Measurements from ENCODE around the gene DNAAF3. TPM values are rescaled to one million over a fixed set of nuclear protein-coding genes. Genes with fewer than 3 reads are reported as not detected.
A peak's percentile ranks its signal among the peaks of the same experiment; 100 is the strongest.

DNAAF3 gene
- total RNA-seq, 2 experiments from 2014 or later = 0.65 TPM; not detected in 1

DNA sequence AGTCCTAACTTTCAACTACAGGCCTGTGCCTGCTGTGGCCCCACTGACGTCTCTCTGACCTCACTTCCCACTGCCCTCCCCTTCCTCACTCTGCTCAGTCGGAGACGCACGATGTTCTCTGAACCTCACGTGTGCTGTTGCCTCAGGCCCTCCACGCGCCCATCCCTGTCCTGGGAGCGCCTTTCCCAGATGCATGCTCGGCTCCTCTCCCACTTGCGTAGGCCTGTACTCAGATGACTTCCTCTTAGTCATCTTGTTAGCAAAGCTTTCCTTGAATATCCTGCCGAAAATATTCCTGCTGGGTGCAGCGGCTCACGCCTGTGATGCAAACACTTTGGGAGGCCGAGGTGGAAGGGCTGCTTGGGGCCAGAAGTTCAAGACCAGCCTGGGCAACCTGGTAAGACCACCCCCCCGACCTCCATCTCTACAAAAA is 23.0 kb upstream of the DNAAF3 start:
- no peaks in the 10 kb centered on the region for H3K9me3 Mint-ChIP-seq
- POLR2A ChIA-PET = no interaction called here
- peaks cover 1% of the 10 kb centered on the region for H3K36me3 Mint-ChIP-seq
- no peak for DNase-seq
- no peak for ATAC-seq (ENCODE audit: low read depth)
- peaks cover 11% of the 10 kb centered on the region for H3K27me3 Mint-ChIP-seq
- peaks cover 23% of the 10 kb centered on the region for H3K4me1 Mint-ChIP-seq
- peak overlapping the region; percentile 73 for H3K27ac Mint-ChIP-seq
- peak overlapping the region; percentile 81 for H3K4me3 Mint-ChIP-seq

- Mint-ChIP-seq H3K4me3 (peak overlapping the region; percentile 81), H3K36me3 (peaks cover 1% of the 10 kb centered on the region), H3K27ac (peak overlapping the region; percentile 85), H3K27me3 (peaks cover 8% of the 10 kb centered on the region), H3K4me1 (peaks cover 29% of the 10 kb centered on the region), H3K9me3 (no peaks in the 10 kb centered on the region)
- ATAC-seq (ENCODE audit: low read depth) (peak; percentile 65), DNase-seq (no peak)
- POLR2A ChIA-PET = no interaction called here
These were observed 22.2 kb upstream of the DNAAF3 start for GRCh38 chr19:55188625-55189024.

DNA sequence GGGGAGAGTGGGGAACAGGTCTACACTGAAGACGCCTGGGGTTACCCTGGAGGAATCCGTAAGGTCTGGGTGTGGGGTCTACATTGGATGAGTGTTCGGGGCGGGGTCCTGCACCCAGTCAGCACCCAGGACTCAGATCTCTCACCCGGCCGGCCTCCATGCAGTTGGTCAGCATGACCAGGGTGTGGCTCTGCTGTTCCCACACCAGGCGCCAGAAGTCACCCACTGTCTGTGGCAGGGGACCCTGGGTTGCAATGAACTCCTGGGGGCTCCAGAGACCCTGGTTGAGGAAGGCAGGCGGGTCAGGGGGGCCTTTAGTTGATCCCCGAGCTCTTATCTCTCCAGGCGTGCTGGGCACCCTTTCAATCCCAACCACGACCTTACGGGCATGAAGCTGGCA is 19.7 kb upstream of the DNAAF3 start:
- Mint-ChIP-seq H3K4me1 (peaks cover 27% of the 10 kb centered on the region), H3K4me3 (no peak overlapping the region), H3K27me3 (peaks cover 12% of the 10 kb centered on the region), H3K9me3 (no peaks in the 10 kb centered on the region), H3K36me3 (peaks cover 1% of the 10 kb centered on the region), H3K27ac (no peak overlapping the region)
- POLR2A ChIA-PET = no interaction called here
- ATAC-seq (ENCODE audit: low read depth) (no peak), DNase-seq (no peak)

- H3K27me3 Mint-ChIP-seq = peaks cover 41% of the 10 kb centered on the region
- H3K36me3 Mint-ChIP-seq = no peaks in the 10 kb centered on the region
- no peak overlapping the region for H3K27ac Mint-ChIP-seq
- H3K4me1 Mint-ChIP-seq = peaks cover 31% of the 10 kb centered on the region
- no peaks in the 10 kb centered on the region for H3K9me3 Mint-ChIP-seq
- POLR2A ChIA-PET = interaction anchor here (2.3 kb wide), 1 partner anchor 78 kb away, joined by 5 read pairs; the partner anchor contains the start of gene PPP6R1
- ATAC-seq (ENCODE audit: low read depth) = no peak
- no peak overlapping the region for H3K4me3 Mint-ChIP-seq
- no peak for DNase-seq
These were observed 15.3 kb upstream of the DNAAF3 start for GRCh38 chr19:55181740-55182139.

GRCh38 chr19:55179606-55180484 is 13.4 kb upstream of the DNAAF3 start, which contains the start of gene SYT5:
SYT5 (minus strand) TSS chr19:55180289; CDS start chr19:55179041, 1,248 bp downstream.
- POLR2A ChIA-PET = interaction anchor here (0.9 to 2.3 kb wide), 4 partner anchors 75 to 228 kb away, joined by 3 to 6 read pairs (median 4); partner anchors contain the start of genes PPP6R1, TMEM238 and UBE2S
- Mint-ChIP-seq H3K4me1 (peaks cover 29% of the 10 kb centered on the region), H3K9me3 (peaks cover 2% of the 10 kb centered on the region), H3K27ac (peak within 1 kb of the TSS; percentile 58), H3K4me3 (peak within 1 kb of the TSS; percentile 75), H3K27me3 (peaks cover 54% of the 10 kb centered on the region), H3K36me3 (no peaks in the 10 kb centered on the region)
- DNase-seq (peak; percentile 87), ATAC-seq (ENCODE audit: low read depth) (peak; percentile 50)

DNA sequence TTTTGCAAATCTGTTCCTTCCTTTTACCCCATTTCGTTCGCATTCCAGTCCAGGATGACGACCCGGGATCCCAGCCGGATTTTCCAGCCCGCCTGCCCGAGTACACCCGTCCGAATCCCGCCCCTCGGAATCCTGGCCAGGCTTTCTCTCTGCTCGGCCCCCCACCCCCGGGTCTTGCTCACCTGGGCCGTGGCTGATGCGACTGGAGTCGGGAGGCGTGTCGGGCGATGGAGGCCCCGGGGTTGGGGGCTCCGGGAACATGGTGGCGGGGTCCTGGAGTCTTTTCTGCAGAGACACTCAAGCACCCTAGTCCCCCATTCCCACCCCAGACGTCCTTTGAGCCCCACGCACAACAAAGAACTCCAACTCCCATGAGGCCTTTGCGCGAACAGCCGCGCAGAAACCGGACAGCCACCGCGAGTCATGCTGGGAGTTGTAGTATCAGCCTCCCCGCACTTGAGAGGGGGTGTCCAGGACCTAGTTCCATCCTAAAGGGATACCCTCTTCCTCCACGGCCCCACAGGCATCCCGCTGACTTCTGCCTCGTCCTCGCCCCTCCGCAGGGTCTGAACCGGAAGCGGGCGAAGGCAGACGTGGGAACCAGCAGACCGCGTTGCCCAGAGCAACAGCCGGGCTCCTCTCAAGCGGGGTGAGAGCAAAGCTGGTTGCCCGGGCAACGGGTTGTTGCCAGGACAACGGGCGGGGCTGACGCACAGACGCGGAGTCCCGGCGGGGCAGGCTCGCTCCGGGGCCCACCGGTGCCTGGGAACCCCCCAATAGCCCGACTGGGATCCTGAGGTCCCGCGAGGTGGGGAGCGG is 12.6 kb upstream of the DNAAF3 start:
- Mint-ChIP-seq H3K36me3 (no peaks in the 10 kb centered on the region), H3K4me3 (peak overlapping the region; percentile 75), H3K9me3 (peaks cover 2% of the 10 kb centered on the region), H3K4me1 (peaks cover 30% of the 10 kb centered on the region), H3K27me3 (peaks cover 60% of the 10 kb centered on the region), H3K27ac (peak overlapping the region; percentile 58)
- peak; percentile 74 for ATAC-seq (ENCODE audit: low read depth)
- DNase-seq = peak; percentile 94
- POLR2A ChIA-PET = interaction anchor here (1.3 to 1.7 kb wide), 2 partner anchors 76 to 228 kb away, joined by 4 to 6 read pairs; partner anchors contain the start of gene UBE2S

GRCh38 chr19:55176076-55176475 is 9.7 kb upstream of the DNAAF3 start:
- Mint-ChIP-seq H3K27ac (no peak overlapping the region), H3K36me3 (no peaks in the 10 kb centered on the region), H3K4me3 (no peak overlapping the region), H3K27me3 (peaks cover 79% of the 10 kb centered on the region), H3K4me1 (peaks cover 32% of the 10 kb centered on the region), H3K9me3 (peaks cover 2% of the 10 kb centered on the region)
- ATAC-seq (ENCODE audit: low read depth) = no peak
- POLR2A ChIA-PET = no interaction called here
- no peak for DNase-seq

GRCh38 chr19:55175117-55175867 is 8.9 kb upstream of the DNAAF3 start:
- no peak overlapping the region for H3K4me3 Mint-ChIP-seq
- ATAC-seq (ENCODE audit: low read depth) (no peak), DNase-seq (no peak)
- peaks cover 28% of the 10 kb centered on the region for H3K4me1 Mint-ChIP-seq
- no peak overlapping the region for H3K27ac Mint-ChIP-seq
- POLR2A ChIA-PET = interaction anchor here (2.2 kb wide), 1 partner anchor 79 kb away, joined by 10 read pairs; no protein-coding TSS in a partner anchor
- peaks cover 79% of the 10 kb centered on the region for H3K27me3 Mint-ChIP-seq
- H3K9me3 Mint-ChIP-seq = peaks cover 2% of the 10 kb centered on the region
- H3K36me3 Mint-ChIP-seq = no peaks in the 10 kb centered on the region

DNA sequence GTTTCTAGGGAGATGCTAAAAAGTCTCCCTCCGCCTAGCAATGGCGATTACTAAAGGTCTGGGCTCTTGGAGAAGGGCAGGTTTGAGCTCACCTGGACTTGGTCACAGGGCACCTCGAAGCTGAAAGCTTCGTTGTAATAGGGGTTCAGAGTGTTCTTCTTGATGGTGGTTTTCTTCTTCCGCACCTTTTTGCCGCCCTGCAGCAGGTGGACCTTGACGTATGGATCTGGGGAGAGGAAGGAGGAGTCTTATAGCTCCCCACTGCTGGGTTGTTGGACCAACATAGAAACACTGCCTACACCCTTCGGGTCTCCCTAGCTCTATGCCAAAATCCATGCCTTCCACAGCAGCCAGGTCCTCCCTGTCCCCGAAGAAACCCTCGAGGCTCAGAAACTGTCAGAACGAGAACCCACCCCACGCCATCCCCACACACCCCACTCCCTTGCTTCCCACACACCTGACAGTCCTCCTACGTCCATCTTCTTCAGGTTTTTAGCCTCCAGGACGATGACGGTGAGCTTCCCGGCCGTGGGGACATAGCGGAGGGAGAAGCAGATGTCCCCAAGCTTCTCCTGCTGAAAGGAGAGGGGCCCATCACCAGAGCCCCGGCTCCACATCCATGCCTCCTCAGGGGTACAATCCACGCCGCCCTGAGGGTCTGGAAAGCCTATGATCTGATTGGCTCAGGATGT is 8.2 kb upstream of the DNAAF3 start:
- Mint-ChIP-seq H3K9me3 (peaks cover 2% of the 10 kb centered on the region), H3K4me3 (peak overlapping the region; percentile 76), H3K27ac (no peak overlapping the region), H3K36me3 (no peaks in the 10 kb centered on the region), H3K4me1 (peaks cover 24% of the 10 kb centered on the region), H3K27me3 (peaks cover 80% of the 10 kb centered on the region)
- ATAC-seq (ENCODE audit: low read depth) (no peak), DNase-seq (no peak)
- POLR2A ChIA-PET = interaction anchor here (1.7 to 2.2 kb wide), 2 partner anchors 80 to 85 kb away, joined by 6 to 10 read pairs; partner anchors contain the start of gene PPP6R1

GRCh38 chr19:55173714-55174409 is 7.4 kb upstream of the DNAAF3 start:
- POLR2A ChIA-PET = interaction anchor here (0.7 to 2.2 kb wide), 3 partner anchors 14 to 85 kb away, joined by 3 to 10 read pairs (median 6); partner anchors contain the start of gene PPP6R1
- DNase-seq (peak; percentile 75), ATAC-seq (ENCODE audit: low read depth) (peak; percentile 81)
- Mint-ChIP-seq H3K4me1 (peaks cover 21% of the 10 kb centered on the region), H3K9me3 (peaks cover 2% of the 10 kb centered on the region), H3K27me3 (peaks cover 82% of the 10 kb centered on the region), H3K36me3 (no peaks in the 10 kb centered on the region), H3K4me3 (peak overlapping the region; percentile 76), H3K27ac (no peak overlapping the region)

GRCh38 chr19:55173186-55173713 is 6.8 kb upstream of the DNAAF3 start:
- no peaks in the 10 kb centered on the region for H3K36me3 Mint-ChIP-seq
- POLR2A ChIA-PET = interaction anchor here (0.7 to 2.2 kb wide), 3 partner anchors 13 to 86 kb away, joined by 3 to 10 read pairs (median 6); partner anchors contain the start of gene PPP6R1
- peaks cover 19% of the 10 kb centered on the region for H3K4me1 Mint-ChIP-seq
- peak overlapping the region; percentile 77 for H3K4me3 Mint-ChIP-seq
- H3K9me3 Mint-ChIP-seq = peaks cover 2% of the 10 kb centered on the region
- DNase-seq (no peak), ATAC-seq (ENCODE audit: low read depth) (no peak)
- H3K27me3 Mint-ChIP-seq = peaks cover 81% of the 10 kb centered on the region
- H3K27ac Mint-ChIP-seq = no peak overlapping the region

Measured in activated naive CD8-positive, alpha-beta T cell treated with anti-CD3 and anti-CD28 coated beads, Interleukin-2, amount 10 ng/mL, durations not matched to agents 7 days and 5 days (primary cell).